H1 (cell line): ENCODE results near the gene PBX1. TPM values are rescaled to one million over a fixed set of nuclear protein-coding genes. Genes with fewer than 3 reads are reported as not detected.
A peak's percentile ranks its signal among the peaks of the same experiment; 100 is the strongest.

Experiments used
- CTCF ChIA-PET: fragments of 300-600 bp; sonication (Branson Sonifier 250); formaldehyde crosslinking; loops from one replicate; lab custom pipeline; 2021; ENCODE audit not compliant: partially characterized antibody; lab: Charles Lee
- POLR2A ChIA-PET: fragments of 300-600 bp; sonication (Branson Sonifier 250); formaldehyde crosslinking; loops from one replicate; lab custom pipeline; 2021; ENCODE audit warnings: inconsistent platforms; ENCODE audit not compliant: partially characterized antibody; lab: Charles Lee
- DNase-seq, 2 experiments: peaks; one replicate each; pipeline versions ENCODE4 v3.0.0 to v3.0.0-alpha.2; 2010 to 2022; ENCODE audit warnings: low spot score in 2 of 2, low read depth in 1 of 2, mixed read lengths in 1 of 2
- FAIRE-seq: peaks from 2 replicates; lab custom pipeline; 2011; peaks lifted over from hg19 to GRCh38; lab: Jason Lieb, UNC
- H2AFZ ChIP-seq: 2 replicates; pipeline ENCODE4 v1.8.1; 2012; ENCODE audit warnings: low read length, inconsistent platforms
- H2AK5ac ChIP-seq: 2 replicates; pipeline ENCODE4 v1.6.1; 2013; ENCODE audit warnings: low read depth, low read length
- H2BK120ac ChIP-seq: replicated peaks from 2 replicates; pipeline ENCODE3; 2013; ENCODE audit warnings: low read depth, low read length, inconsistent platforms
- H2BK12ac ChIP-seq: 2 replicates; pipeline ENCODE4 v1.6.1; 2013; ENCODE audit warnings: low read depth, low read length
- H2BK15ac ChIP-seq: 2 replicates; pipeline ENCODE4 v1.6.1; 2013; ENCODE audit warnings: low read length
- H2BK20ac ChIP-seq: 2 replicates; pipeline ENCODE4 v1.6.1; 2013; ENCODE audit warnings: low read length
- H2BK5ac ChIP-seq: 2 replicates; pipeline ENCODE4 v1.6.1; 2013; ENCODE audit warnings: low read depth, low read length
- H3K14ac ChIP-seq: 2 replicates; pipeline ENCODE4 v1.6.1; 2013; ENCODE audit warnings: inconsistent platforms; ENCODE audit not compliant: insufficient read length
- H3K18ac ChIP-seq: 2 replicates; pipeline ENCODE4 v1.6.1; 2013; ENCODE audit warnings: low read length; ENCODE audit errors: extremely low read depth
- H3K23ac ChIP-seq: 2 replicates; pipeline ENCODE4 v1.6.1; 2013; ENCODE audit warnings: inconsistent platforms; ENCODE audit not compliant: insufficient read length
- H3K23me2 ChIP-seq: 2 replicates; pipeline ENCODE4 v1.6.1; 2013; ENCODE audit warnings: low read depth, low read length
- H3K27ac ChIP-seq: 2 replicates; pipeline ENCODE4 v1.6.1; 2011; ENCODE audit warnings: low read depth, low read length, inconsistent platforms
- H3K27me3 ChIP-seq, 4 experiments: replicated peaks in 1 of 4; 1 replicate in 1 of 4; 2 replicates in 3 of 4; pipeline versions ENCODE4 v1.6.1 to v1.8.1; 2011 to 2013; ENCODE audit warnings: low read length in 3 of 4, mild to moderate bottlenecking in 3 of 4, inconsistent platforms in 2 of 4, mixed read lengths in 2 of 4, moderate library complexity in 1 of 4; ENCODE audit not compliant: control insufficient read depth in 3 of 4, insufficient read depth in 3 of 4; ENCODE audit errors: extremely low read depth in 1 of 4
- H3K36me3 ChIP-seq, 4 experiments: 2 replicates each; pipeline versions ENCODE4 v1.6.1 to v1.8.1; 2011 to 2013; ENCODE audit warnings: mild to moderate bottlenecking in 4 of 4, low read length in 3 of 4, moderate library complexity in 2 of 4, control low read depth in 1 of 4, inconsistent platforms in 1 of 4; ENCODE audit not compliant: insufficient read depth in 4 of 4, control insufficient read depth in 2 of 4
- H3K4ac ChIP-seq: replicated peaks from 2 replicates; pipeline ENCODE3; 2013; ENCODE audit warnings: low read length, low read depth, mixed read lengths, inconsistent platforms; ENCODE audit not compliant: insufficient read length
- H3K4me1 ChIP-seq, 4 experiments: replicated peaks in 1 of 4; 1 replicate in 1 of 4; 2 replicates in 3 of 4; pipeline versions ENCODE4 v1.6.1 to v1.8.1; 2011 to 2013; ENCODE audit warnings: low read length in 3 of 4, inconsistent platforms in 2 of 4, mixed read lengths in 1 of 4; ENCODE audit not compliant: insufficient read depth in 4 of 4, control insufficient read depth in 3 of 4
- H3K4me2 ChIP-seq, 2 experiments: 2 replicates each; pipeline versions ENCODE4 v1.6.1 to v1.8.1; 2011 to 2013; ENCODE audit warnings: low read depth in 2 of 2, low read length in 2 of 2, control low read depth in 1 of 2, inconsistent platforms in 1 of 2, mild to moderate bottlenecking in 1 of 2; ENCODE audit not compliant: insufficient read depth in 1 of 2
- H3K4me3 ChIP-seq, 4 experiments: fragments of 200-600, 300-600 bp in 1 of 4; sonication (generic), shearing (Covaris generic), sonication (Bioruptor Twin) in 1 of 4; 2 replicates each; pipeline versions ENCODE4 v1.5.1 to v1.8.1; 2011 to 2016; ENCODE audit warnings: low read length in 4 of 4, low read depth in 3 of 4, control low read depth in 2 of 4, inconsistent platforms in 2 of 4, mild to moderate bottlenecking in 2 of 4, mixed read lengths in 1 of 4, moderate library complexity in 1 of 4; ENCODE audit not compliant: insufficient read depth in 2 of 4; ENCODE audit errors: extremely low read depth in 1 of 4
- H3K56ac ChIP-seq: replicated peaks from 2 replicates; pipeline ENCODE3; 2013; ENCODE audit warnings: low read depth, mild to moderate bottlenecking, mixed read lengths, low read length, inconsistent platforms; ENCODE audit not compliant: insufficient read length
- H3K79me1 ChIP-seq: 2 replicates; pipeline ENCODE4 v1.6.1; 2013; ENCODE audit warnings: low read depth, low read length, control low read depth
- H3K79me2 ChIP-seq, 2 experiments: 2 replicates each; pipeline versions ENCODE4 v1.6.1 to v1.8.1; 2012 to 2013; ENCODE audit warnings: low read length in 2 of 2, mild to moderate bottlenecking in 2 of 2, inconsistent platforms in 1 of 2; ENCODE audit not compliant: insufficient read depth in 2 of 2, control insufficient read depth in 1 of 2
- H3K9ac ChIP-seq, 4 experiments: replicated peaks in 1 of 4; 1 replicate in 1 of 4; 2 replicates in 3 of 4; pipeline versions ENCODE4 v1.6.1 to v1.8.1; 2011 to 2013; ENCODE audit warnings: low read depth in 3 of 4, low read length in 3 of 4, control low read depth in 2 of 4, mild to moderate bottlenecking in 2 of 4, moderate library complexity in 2 of 4, inconsistent platforms in 1 of 4; ENCODE audit errors: extremely low read depth in 1 of 4
- H3K9me3 ChIP-seq, 2 experiments: 2 replicates each; pipeline versions ENCODE4 v1.6.1 to v1.8.1; 2012 to 2013; ENCODE audit warnings: mild to moderate bottlenecking in 2 of 2, moderate library complexity in 2 of 2, control low read depth in 1 of 2, inconsistent platforms in 1 of 2, low read depth in 1 of 2, low read length in 1 of 2, mixed read lengths in 1 of 2; ENCODE audit not compliant: insufficient read depth in 2 of 2
- H4K20me1 ChIP-seq, 2 experiments: replicated peaks in 1 of 2; 2 replicates each; pipeline versions ENCODE3 to v1.8.1; 2011 to 2013; ENCODE audit warnings: inconsistent platforms in 2 of 2, low read length in 2 of 2, mild to moderate bottlenecking in 1 of 2; ENCODE audit not compliant: insufficient read depth in 2 of 2, control insufficient read depth in 1 of 2
- H4K5ac ChIP-seq: 2 replicates; pipeline ENCODE4 v1.6.1; 2013; ENCODE audit warnings: low read length, low read depth, mixed read lengths, inconsistent platforms; ENCODE audit not compliant: insufficient read length
- H4K8ac ChIP-seq: 2 replicates; pipeline ENCODE4 v1.8.0; 2013; ENCODE audit warnings: mild to moderate bottlenecking, moderate library complexity, low read length, inconsistent platforms; ENCODE audit not compliant: insufficient read depth; ENCODE audit errors: extremely low read depth
- H4K91ac ChIP-seq: replicated peaks from 2 replicates; pipeline ENCODE3; 2013; ENCODE audit warnings: low read length, mixed read lengths, inconsistent platforms; ENCODE audit not compliant: insufficient read length
- JUN ChIP-seq: IDR thresholded peaks from 2 replicates; pipeline ENCODE4 v1.6.1; 2011; ENCODE audit warnings: low read depth, mild to moderate bottlenecking, improper control_type of control experiment, low read length
- KDM1A ChIP-seq: fragments of 200-600, 300-600 bp; sonication (generic); IDR thresholded peaks from 2 replicates; pipeline ENCODE4 v1.7.1; 2016; ENCODE audit warnings: mild to moderate bottlenecking, low read length, borderline replicate concordance
- WGBS, 2 experiments: shearing (Covaris generic) in 1 of 2; methylation state at CpG; one replicate each; pipeline versions ENCODE4 v1.1.6 to v1.1.7; 2013 to 2015; ENCODE audit warnings: low lambda C conversion rate in 2 of 2, mixed read lengths in 2 of 2, inconsistent platforms in 1 of 2, low coverage in 1 of 2, missing lambda C conversion rate in 1 of 2; ENCODE audit not compliant: insufficient replicate concordance in 2 of 2, insufficient coverage in 1 of 2, insufficient read length in 1 of 2; ENCODE audit errors: extremely low coverage in 1 of 2, missing lambda C conversion rate in 1 of 2; 5-methylcytosine and 5-hydroxymethylcytosine counted together
- polyA plus RNA-seq, 7 experiments: library from polyadenylated mRNA; depleted of rRNA in 3 of 7; stranded (reverse) in 5 of 7; unstranded in 2 of 7; fragments of >200 nt in 5 of 7; fragments of 200-250 nt in 2 of 7; gene quantifications; 1 replicate in 5 of 7; 2 replicates in 1 of 7; 4 replicates in 1 of 7; pipeline versions ENCODE4 v1.2.1 to v1.2.3, GENCODE V29; 2011 to 2013; ENCODE audit warnings: missing spikeins in 2 of 7, mixed read lengths in 2 of 7
- total RNA-seq: library from RNA; stranded (reverse); fragmentation: NEBNext Ultra II Directional; extraction: Animal tissue kit (Norgen Biotek cat#: 25700); gene quantifications from 2 replicates; pipeline ENCODE4 v1.2.1, GENCODE V29; 2021

Gene PBX1
- total and polyA plus RNA-seq, 2 of the 8 experiments (the other 6 are each of a cell fraction or from before 2014, with no cell fraction given): 87.4 to 124 TPM

DNA sequence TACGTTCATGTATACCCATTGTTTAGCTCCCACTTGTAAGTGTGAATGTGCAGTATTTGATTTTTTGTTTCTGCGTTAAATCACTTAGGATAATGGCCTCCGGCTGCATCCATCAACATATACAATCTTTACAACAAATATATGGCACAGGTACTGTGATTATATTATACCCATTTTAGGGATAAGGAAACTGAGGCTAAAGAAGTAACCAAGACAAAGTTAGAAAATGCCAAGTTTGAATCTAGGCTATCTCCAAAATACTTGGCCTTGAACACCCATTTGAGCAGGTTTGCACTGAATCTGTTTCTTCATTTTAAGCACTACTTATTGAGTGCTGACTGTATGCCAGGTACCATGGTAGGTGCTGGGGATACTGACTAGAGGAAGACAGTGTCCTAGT is 149.6 kb downstream of the PBX1 start:
- H2BK5ac ChIP-seq: no peak overlapping the region
- WGBS, 2 experiments: 96% methylated on average over 3 of the region's 3 CpGs; no CpG with 5 or more reads in 1 of the 2 experiments
- H3K18ac ChIP-seq: no peak overlapping the region
- FAIRE-seq (no peak), DNase-seq (no peak)
- H2AK5ac ChIP-seq: no peak overlapping the region
- H3K14ac ChIP-seq: no peak overlapping the region
- no peak overlapping the region for H3K4ac ChIP-seq
- H3K9ac ChIP-seq: 0 out of 7 replicates have a peak overlapping the region, but pooled peaks of 1 of the 4 experiments have one; percentile 45
- H2BK15ac ChIP-seq: no peak overlapping the region
- no peaks in the 10 kb centered on the region for H3K23me2 ChIP-seq
- no peak overlapping the region for H3K4me2 ChIP-seq
- peaks cover 10% of the 10 kb centered on the region for H3K79me1 ChIP-seq
- no peak overlapping the region for H3K27ac ChIP-seq
- H3K4me3 ChIP-seq: no peak overlapping the region
- H4K8ac ChIP-seq: no peak overlapping the region
- CTCF ChIA-PET: interaction anchor here (1.1 to 9.5 kb wide), 3 partner anchors 34 to 88 kb away, joined by 4 to 64 read pairs (median 18); no protein-coding TSS in a partner anchor
- no peak overlapping the region for H2BK120ac ChIP-seq
- POLR2A ChIA-PET: no interaction called here
- no peaks in the 10 kb centered on the region for H3K36me3 ChIP-seq
- no peak overlapping the region for H2BK12ac ChIP-seq
- peaks cover 11 to 26% (median 21%) of the 10 kb centered on the region in 4 experiments for H3K4me1 ChIP-seq
- H4K20me1 ChIP-seq: peaks cover 11 to 21% of the 10 kb centered on the region in 2 experiments
- H3K23ac ChIP-seq: no peak overlapping the region
- H3K79me2 ChIP-seq: peaks cover 0 to 91% of the 10 kb centered on the region in 2 experiments; a peak in 3 of 4 replicates
- no peak overlapping the region for H2BK20ac ChIP-seq
- no peaks in the 10 kb centered on the region for H3K9me3 ChIP-seq
- no peak overlapping the region for H4K91ac ChIP-seq
- no peaks in the 10 kb centered on the region for H3K27me3 ChIP-seq
- no peak overlapping the region for H4K5ac ChIP-seq
- no peak for TF ChIP-seq JUN
- peak; percentile 59; the same call in 1 of the 2 replicates for TF ChIP-seq KDM1A
- TF ChIP-seq, all 59 proteins: peak for 1
- no peak overlapping the region for H3K56ac ChIP-seq
- H2AFZ ChIP-seq: no peak overlapping the region
